Thyroid gland (tissue), 4 donors: ENCODE results near the gene KCTD8. TPM values are rescaled to one million over a fixed set of nuclear protein-coding genes. Genes with fewer than 3 reads are reported as not detected.
A peak's percentile ranks its signal among the peaks of the same experiment; 100 is the strongest.

Source experiments
- DNase-seq, 2 donors: peaks; one replicate each; pipeline ENCODE4 v3.0.0-alpha.2; 2019
- H3K27ac ChIP-seq, 3 donors: fragments of 200-600 bp; sonication (generic); 1 replicate in 2 of 3; 2 replicates in 1 of 3; pipeline ENCODE4 v1.5.1; 2016 to 2019; ENCODE audit warnings: mild to moderate bottlenecking in 1 of 3, moderate library complexity in 1 of 3
- H3K27me3 ChIP-seq: fragments of 200-600 bp; sonication (generic); one replicate; pipeline ENCODE4 v1.5.1; 2019
- H3K36me3 ChIP-seq, 2 donors: fragments of 200-600 bp; sonication (generic); one replicate each; pipeline ENCODE4 v1.5.1; 2016 to 2019
- H3K4me1 ChIP-seq, 2 donors: fragments of 200-600 bp; sonication (generic); one replicate each; pipeline ENCODE4 v1.5.1; 2017 to 2019
- H3K4me3 ChIP-seq, 3 donors: fragments of 200-600 bp; sonication (generic); replicated peaks in 1 of 3; 1 replicate in 2 of 3; 2 replicates in 1 of 3; pipeline ENCODE4 v1.5.1; 2016; ENCODE audit warnings: mild to moderate bottlenecking in 1 of 3
- H3K9me3 ChIP-seq: fragments of 200-600 bp; sonication (generic); one replicate; pipeline ENCODE4 v1.5.1; 2017
- POLR2A ChIP-seq, 2 donors: fragments of 450-650 bp; IDR thresholded peaks; one replicate each; pipeline ENCODE4 v1.6.1; 2017; ENCODE audit warnings: antibody characterized with exemption in 2 of 2, mild to moderate bottlenecking in 2 of 2, moderate library complexity in 1 of 2
- WGBS, 2 donors: methylation state at CpG; one replicate each; pipeline ENCODE4 v1.1.5; 2017; 5-methylcytosine and 5-hydroxymethylcytosine counted together
- intact Hi-C: fragments of 100-400 bp; cut with DNase I; formaldehyde crosslinking; loops from one replicate; pipeline ENCODE4 v1.15.1; 2023
- total RNA-seq, 4 donors: library from RNA; depleted of rRNA; stranded (reverse); fragments of >200 nt; gene quantifications; one replicate each; pipeline ENCODE4 v1.2.3, GENCODE V29; 2016
- TF ChIP-seq, protein P1 (sequence below), 6 experiments: fragments of 200-600 bp in 3 of 6; fragments of 450-650 bp in 3 of 6; sonication (generic) in 3 of 6; IDR thresholded peaks; one replicate each; pipeline ENCODE4 v1.5.1; 2016 to 2019; ENCODE audit warnings: antibody characterized with exemption in 6 of 6, mild to moderate bottlenecking in 2 of 6, inconsistent platforms in 1 of 6, moderate library complexity in 1 of 6

KCTD8 gene
- total RNA-seq, 4 donors from 2014 or later: 5.8 to 16.8 (median 16.0) TPM

DNA sequence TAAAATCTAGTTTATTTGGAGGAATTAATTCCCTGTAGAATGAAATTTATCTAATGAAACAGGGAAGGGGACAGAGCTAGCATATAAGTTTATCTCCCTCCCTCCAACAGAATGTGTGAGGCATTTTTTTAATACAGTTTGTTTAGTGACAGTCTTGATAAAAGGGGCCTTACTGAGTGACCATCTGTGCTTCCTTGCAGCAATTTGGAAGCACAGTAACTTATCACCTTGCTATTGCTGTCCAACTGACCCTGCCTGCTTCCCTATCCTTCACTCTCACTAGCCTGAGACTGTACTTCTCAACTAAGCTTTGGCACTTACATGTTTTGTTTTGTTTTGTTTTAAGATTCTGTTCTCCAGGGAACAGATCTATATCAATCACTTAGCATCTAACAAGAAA is 31.1 kb upstream of the KCTD8 start:
- Histone ChIP-seq H3K4me3 (no peak overlapping the region), H3K27ac (no peak overlapping the region), H3K4me1 (no peaks in the 10 kb centered on the region), H3K27me3 (no peaks in the 10 kb centered on the region), H3K9me3 (no peaks in the 10 kb centered on the region), H3K36me3 (no peaks in the 10 kb centered on the region)
- no peak for TF ChIP-seq POLR2A (IDR thresholded peaks at IDR 0.05)
- TF ChIP-seq, protein P1, sequence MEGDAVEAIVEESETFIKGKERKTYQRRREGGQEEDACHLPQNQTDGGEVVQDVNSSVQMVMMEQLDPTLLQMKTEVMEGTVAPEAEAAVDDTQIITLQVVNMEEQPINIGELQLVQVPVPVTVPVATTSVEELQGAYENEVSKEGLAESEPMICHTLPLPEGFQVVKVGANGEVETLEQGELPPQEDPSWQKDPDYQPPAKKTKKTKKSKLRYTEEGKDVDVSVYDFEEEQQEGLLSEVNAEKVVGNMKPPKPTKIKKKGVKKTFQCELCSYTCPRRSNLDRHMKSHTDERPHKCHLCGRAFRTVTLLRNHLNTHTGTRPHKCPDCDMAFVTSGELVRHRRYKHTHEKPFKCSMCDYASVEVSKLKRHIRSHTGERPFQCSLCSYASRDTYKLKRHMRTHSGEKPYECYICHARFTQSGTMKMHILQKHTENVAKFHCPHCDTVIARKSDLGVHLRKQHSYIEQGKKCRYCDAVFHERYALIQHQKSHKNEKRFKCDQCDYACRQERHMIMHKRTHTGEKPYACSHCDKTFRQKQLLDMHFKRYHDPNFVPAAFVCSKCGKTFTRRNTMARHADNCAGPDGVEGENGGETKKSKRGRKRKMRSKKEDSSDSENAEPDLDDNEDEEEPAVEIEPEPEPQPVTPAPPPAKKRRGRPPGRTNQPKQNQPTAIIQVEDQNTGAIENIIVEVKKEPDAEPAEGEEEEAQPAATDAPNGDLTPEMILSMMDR (IDR thresholded peaks at IDR 0.05): no peak
- DNase-seq: no peak
- intact Hi-C loops: no loop called here

DNA sequence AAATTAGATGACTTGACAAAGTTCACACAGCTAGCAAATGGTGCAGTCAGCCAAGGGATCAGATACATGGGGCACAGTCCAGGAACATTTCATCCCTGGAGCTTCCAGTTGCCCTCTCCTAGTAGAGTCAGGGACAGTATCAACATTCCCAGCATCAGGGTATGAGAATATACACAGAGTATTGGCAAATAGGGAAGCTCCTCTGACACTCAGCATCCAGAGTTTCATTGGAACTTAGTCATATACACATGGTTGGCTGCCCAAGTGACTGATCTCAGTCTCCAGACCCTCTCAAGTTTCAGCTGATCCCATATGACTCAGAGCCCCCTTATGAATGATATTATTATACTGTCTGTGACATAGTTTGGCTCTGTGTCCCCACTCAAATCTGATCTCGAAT is 13.7 kb upstream of the KCTD8 start:
- TF ChIP-seq POLR2A (IDR thresholded peaks at IDR 0.05): no peak
- TF ChIP-seq, protein P1 (IDR thresholded peaks at IDR 0.05): no peak
- no peaks in the 10 kb centered on the region for H3K9me3 ChIP-seq
- DNase-seq: no peak
- H3K4me1 ChIP-seq: no peaks in the 10 kb centered on the region
- H3K36me3 ChIP-seq: no peaks in the 10 kb centered on the region
- H3K27me3 ChIP-seq: no peaks in the 10 kb centered on the region
- 57 to 71% methylated on average over 1 of the region's 1 CpG for WGBS, 2 donors
- H3K27ac ChIP-seq: no peak overlapping the region
- no peak overlapping the region for H3K4me3 ChIP-seq
- intact Hi-C loops: no loop called here

DNA sequence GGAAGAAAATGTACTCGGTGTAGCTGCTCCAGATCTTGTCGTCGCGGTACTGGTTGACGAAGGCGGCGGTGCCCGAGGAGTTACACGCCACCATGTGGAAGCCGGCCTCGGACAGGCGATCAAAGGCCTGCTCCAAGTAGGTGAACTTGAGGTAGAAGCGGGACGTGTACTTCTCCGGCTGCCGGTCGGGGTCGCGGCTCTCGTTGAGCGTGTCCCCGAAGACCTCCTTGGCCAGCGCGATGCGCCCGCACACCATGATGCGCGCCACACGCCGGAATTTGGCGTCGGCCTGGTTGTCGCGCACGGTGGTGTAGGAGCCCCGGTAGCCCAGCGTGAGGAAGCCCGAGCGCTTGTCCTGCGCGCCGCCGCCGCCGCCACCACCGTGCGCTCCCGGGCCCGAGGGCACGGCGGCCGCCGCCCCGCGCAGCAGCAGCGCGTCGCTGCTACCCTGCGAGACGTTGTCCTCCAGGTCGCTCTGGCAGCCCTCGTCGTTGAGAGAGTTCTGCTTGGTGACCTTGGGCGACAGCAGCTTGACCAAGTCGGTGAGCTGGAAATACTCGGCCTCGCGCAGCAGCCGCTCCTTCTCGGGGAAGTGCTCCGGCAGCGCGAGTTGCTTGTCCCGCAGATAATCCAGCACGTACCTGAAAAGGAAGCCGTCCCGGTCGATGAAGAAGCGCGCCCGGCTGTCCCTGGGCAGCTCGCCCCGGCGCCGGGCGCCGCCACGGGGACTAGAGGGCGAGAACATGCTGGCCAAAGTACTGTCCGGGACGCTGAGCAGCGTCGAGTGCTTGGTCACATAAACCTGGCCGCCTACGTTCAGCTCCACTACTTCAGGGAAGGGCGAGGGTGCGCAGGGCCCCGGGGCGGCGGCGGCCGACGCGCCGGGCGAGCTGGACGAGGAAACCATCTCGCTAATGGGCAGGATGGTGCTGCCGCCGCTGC is 775 bp downstream of the KCTD8 start:
- DNase-seq: peak; percentile 69 to 71
- H3K27ac ChIP-seq: peak overlapping the region; percentile 80 to 98 (median 94)
- H3K9me3 ChIP-seq: no peaks in the 10 kb centered on the region
- TF ChIP-seq, protein P1 (IDR thresholded peaks at IDR 0.05): peak in 1 of 6 experiments; percentile 1
- peak in 1 of 2 donors; percentile 35 for TF ChIP-seq POLR2A (IDR thresholded peaks at IDR 0.05)
- H3K36me3 ChIP-seq: no peaks in the 10 kb centered on the region
- H3K27me3 ChIP-seq: no peaks in the 10 kb centered on the region
- H3K4me1 ChIP-seq: peaks cover 0 to 3% of the 10 kb centered on the region in 2 donors
- intact Hi-C loops: no loop called here
- 0 to 2% methylated on average over 20 to 43 of the region's 110 CpGs for WGBS, 2 donors
- H3K4me3 ChIP-seq: peak overlapping the region; percentile 37 to 65 (median 63)

DNA sequence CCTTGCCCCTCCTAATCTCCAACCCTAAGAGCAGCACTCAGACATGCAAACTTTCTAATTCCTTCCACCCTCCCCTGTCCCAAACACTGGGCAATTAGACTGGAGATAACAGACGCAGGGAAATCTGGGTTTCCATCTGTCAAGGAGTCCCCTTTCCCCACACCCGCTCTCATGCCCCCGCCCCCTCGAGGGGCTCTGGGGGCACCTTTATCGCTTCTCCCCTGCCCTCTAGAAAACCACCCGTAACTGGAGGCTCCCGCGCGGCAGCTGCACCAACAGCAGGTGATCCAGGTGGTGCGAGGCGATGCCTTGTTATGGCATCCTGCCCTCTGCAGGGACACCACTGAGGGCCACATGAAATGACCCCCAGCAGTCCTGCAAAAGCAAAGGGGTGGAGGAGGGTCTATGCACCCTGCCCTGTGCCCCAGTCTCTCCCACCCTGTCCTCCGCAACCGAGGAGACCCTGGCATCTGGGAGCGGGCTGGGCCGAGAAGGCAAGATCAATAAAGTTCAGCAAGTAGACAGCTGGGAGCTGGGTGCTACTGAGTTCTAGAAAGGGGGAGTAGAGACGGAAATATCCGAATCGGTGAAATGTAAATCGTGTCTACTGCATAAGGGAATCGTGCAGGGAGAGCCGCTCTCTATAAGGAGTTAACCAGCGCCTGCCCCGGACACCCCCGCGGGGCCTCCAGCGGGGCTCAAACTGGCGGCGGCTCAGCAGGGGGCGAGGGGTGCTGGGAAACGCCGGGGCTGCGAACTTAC is 1.6 kb downstream of the KCTD8 start:
- WGBS, 2 donors: 1 to 2% methylated on average over 31 to 32 of the region's 32 CpGs
- Histone ChIP-seq H3K9me3 (no peaks in the 10 kb centered on the region), H3K27ac (peak overlapping the region; percentile 80 to 98 (median 94)), H3K36me3 (no peaks in the 10 kb centered on the region), H3K4me1 (peaks cover 0 to 4% of the 10 kb centered on the region in 2 donors), H3K27me3 (no peaks in the 10 kb centered on the region), H3K4me3 (peak overlapping the region; percentile 37 to 65 (median 63))
- peak; percentile 40 to 56 for DNase-seq
- intact Hi-C loops: no loop called here
- TF ChIP-seq, protein P1 (IDR thresholded peaks at IDR 0.05): peak in 1 of 6 experiments; percentile 4
- no peak for TF ChIP-seq POLR2A (IDR thresholded peaks at IDR 0.05)
